Left kidney (tissue), 8 donors: ENCODE measurements around the gene VKORC1L1. TPM values are rescaled to one million over a fixed set of nuclear protein-coding genes. Genes with fewer than 3 reads are reported as not detected.
"Not testable (repeated sequence)": the region's sequence is repeated elsewhere in the genome, so short reads cannot be mapped to it uniquely, and the experiment has no call there.

Experiments
- DNase-seq: peaks from one replicate; pipeline ENCODE4 v3.0.0-alpha.2; 2013
- long read RNA-seq, 8 donors: transcript quantifications; one replicate each; lab custom pipeline, GENCODE V29; 2026
- polyA plus RNA-seq: library from polyadenylated mRNA; unstranded; fragments of 120-200 nt; gene quantifications from one replicate; pipeline ENCODE4 v1.2.1, GENCODE V29; 2013; ENCODE audit not compliant: insufficient read length

Gene VKORC1L1
- 30.5 TPM for polyA plus RNA-seq
- long read RNA-seq, donor 1, full-length matches to known transcripts: 20 of 20 reads
- long read RNA-seq, donor 1, partial matches to known transcripts: 0 of 20 reads
- long read RNA-seq, donor 1, other reads (novel, unspliced or antisense): 0 of 20 reads
- long read RNA-seq, donor 2, full-length matches to known transcripts: 16 of 16 reads
- long read RNA-seq, donor 2, partial matches to known transcripts: 0 of 16 reads
- long read RNA-seq, donor 2, other reads (novel, unspliced or antisense): 0 of 16 reads
- long read RNA-seq, donor 3, full-length matches to known transcripts: 17 of 17 reads
- long read RNA-seq, donor 3, partial matches to known transcripts: 0 of 17 reads
- long read RNA-seq, donor 3, other reads (novel, unspliced or antisense): 0 of 17 reads
- long read RNA-seq, donor 4, partial matches to known transcripts: 0 of 2 reads
- long read RNA-seq, donor 4, other reads (novel, unspliced or antisense): 0 of 2 reads
- long read RNA-seq, donor 5, full-length matches to known transcripts: 22 of 22 reads
- long read RNA-seq, donor 5, partial matches to known transcripts: 0 of 22 reads
- long read RNA-seq, donor 5, other reads (novel, unspliced or antisense): 0 of 22 reads
- long read RNA-seq, donor 6, full-length matches to known transcripts: 18 of 45 reads
- long read RNA-seq, donor 6, partial matches to known transcripts: 27 of 45 reads
- long read RNA-seq, donor 6, other reads (novel, unspliced or antisense): 0 of 45 reads
- long read RNA-seq, donor 7, full-length matches to known transcripts: 23 of 23 reads
- long read RNA-seq, donor 7, partial matches to known transcripts: 0 of 23 reads
- long read RNA-seq, donor 7, other reads (novel, unspliced or antisense): 0 of 23 reads
- long read RNA-seq, donor 8, full-length matches to known transcripts: 6 of 6 reads
- long read RNA-seq, donor 8, partial matches to known transcripts: 0 of 6 reads
- long read RNA-seq, donor 8, other reads (novel, unspliced or antisense): 0 of 6 reads

- peak; percentile 90 for DNase-seq
These were observed at the start of gene VKORC1L1 for GRCh38 chr7:65872776-65873581. Gene VKORC1L1 (plus strand): TSS chr7:65873074. CDS start chr7:65873372, 298 bp downstream.

DNA sequence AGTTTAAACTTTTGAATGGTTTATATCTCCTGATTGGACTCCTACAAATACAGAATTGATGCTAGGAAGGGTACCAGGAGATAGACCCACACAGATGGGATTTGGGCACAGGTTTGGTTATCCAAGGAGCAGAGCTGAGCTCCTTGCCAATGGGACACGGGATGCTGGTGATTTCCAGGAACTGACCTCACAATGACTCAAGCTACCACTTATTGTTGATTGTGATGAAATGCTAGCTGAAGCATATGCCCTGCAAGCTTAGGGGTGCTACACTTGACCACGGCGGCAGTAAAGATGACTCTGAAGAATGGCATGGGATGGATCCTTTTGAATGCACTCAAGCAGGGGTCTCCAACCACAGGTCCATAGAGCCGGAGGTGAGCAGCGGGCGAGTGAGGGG, 45.5 kb upstream of the VKORC1L1 start:
- no peak for DNase-seq

DNA sequence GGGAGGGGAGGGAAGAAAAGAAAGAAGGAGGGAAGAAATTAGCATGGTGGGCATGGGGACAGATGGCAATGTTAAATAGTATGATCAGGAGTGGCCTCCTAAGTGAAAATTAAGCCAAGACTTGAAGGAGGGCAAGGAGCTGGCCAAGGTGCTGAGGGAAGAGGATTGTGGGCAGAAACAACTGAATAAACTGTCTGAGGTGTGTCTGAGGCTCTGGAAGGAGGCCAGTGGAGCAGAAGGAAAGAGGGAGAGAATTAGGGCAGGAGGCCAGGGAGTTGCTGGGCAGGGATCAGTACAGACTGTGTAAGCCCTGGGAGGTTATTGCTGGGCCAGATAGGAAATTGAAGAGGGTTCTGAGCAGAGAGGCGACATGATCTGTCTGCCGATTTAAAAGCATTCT, 40.6 kb upstream of the VKORC1L1 start:
- DNase-seq: peak; percentile 26

DNA sequence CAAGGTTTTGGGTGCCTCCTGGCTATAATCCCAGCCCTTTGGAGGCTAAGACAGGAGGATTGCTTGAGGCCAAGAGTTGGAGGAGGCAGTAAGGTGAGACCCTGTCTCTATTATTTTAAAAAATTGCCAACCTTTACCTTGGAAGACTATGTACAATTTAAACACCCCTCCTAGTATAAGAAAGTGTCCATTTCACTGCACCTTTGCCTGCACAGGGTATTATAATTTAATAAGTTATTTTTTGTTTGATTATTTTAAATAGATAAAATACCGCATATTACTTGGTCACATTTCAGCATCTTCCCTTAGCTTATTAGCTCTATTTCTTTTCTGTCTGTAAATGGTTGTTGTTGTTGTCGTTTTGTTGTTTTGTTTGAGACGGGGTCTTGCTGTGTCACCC, 36.2 kb upstream of the VKORC1L1 start:
- DNase-seq: not testable (repeated sequence)

DNA sequence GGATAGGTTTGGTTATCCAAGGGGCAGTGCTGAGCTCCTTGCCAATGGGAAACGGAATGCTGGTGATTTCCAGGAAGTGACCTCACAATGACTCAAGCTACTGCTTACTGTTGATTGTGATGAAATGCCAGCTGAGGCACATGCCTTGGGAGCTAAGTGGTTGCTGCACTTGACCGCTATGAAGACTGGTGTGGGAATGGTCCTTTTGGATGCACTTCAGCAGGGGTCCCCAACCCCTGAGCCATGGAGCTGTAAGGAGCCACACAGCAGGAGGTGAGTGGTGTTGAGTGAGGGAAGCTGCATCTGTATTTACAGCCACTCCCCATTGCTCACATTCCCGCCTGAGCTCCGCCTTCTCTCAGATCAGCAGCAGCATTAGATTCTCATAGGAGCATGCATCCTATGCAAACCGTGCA, 35.3 kb upstream of the VKORC1L1 start:
- not testable (repeated sequence) for DNase-seq

DNA sequence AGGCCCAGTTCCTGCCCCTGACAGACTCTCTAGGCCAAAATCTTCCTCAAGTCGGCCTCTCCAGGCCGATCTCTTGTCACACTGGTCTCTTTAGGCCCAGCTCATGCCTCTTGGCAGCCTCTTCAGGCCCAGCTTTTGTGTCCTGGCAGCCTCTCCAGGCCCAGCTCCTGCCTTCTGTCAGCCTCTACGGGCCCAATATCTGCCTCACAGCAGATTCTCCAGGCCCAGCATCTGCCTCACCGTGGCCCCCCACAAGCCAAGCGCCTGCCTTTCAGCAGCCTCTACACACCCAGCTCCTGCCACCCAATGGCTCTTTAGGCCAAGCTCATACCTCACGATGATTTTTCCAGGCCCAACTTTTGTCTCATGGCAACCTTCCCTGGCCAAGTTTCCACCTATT, 33.0 kb upstream of the VKORC1L1 start:
- no peak for DNase-seq

- peak; percentile 3 for DNase-seq
These were observed 32.4 kb upstream of the VKORC1L1 start for GRCh38 chr7:65840446-65840845.

- not testable (repeated sequence) for DNase-seq
These were observed 29.3 kb upstream of the VKORC1L1 start for GRCh38 chr7:65843616-65844015.

DNA sequence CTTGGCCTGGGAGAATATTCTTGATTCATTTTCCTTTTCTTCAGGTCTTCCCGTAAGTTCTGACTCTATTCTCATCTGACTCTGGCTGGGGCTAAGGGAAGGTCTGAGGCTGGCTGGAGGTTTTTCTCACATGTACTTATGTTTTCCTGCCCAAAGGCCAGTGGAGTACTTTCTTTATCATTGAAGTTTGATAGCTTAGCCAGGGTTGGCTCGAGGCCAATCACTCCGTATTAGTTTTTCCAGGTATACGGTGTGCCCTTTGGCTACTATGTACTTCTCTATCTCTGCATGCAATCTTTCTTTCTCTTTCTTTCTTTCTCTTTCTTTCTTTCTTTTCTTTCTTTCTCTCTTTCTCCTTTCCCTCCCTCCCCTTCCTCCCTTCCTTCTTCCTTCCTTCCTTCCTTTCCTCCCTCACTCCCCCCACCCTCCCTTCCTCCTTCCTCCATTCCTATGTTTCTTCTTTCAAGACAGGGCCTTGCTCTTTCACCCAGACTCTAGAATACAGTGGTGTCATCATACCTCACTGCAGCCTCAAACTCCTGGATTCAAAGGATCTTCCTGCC, 26.8 kb upstream of the VKORC1L1 start:
- no peak for DNase-seq

- not testable (repeated sequence) for DNase-seq
These were observed 19.4 kb upstream of the VKORC1L1 start for GRCh38 chr7:65853426-65853825.

- DNase-seq: not testable (repeated sequence)
These were observed 19.0 kb upstream of the VKORC1L1 start for GRCh38 chr7:65853892-65854291.

DNA sequence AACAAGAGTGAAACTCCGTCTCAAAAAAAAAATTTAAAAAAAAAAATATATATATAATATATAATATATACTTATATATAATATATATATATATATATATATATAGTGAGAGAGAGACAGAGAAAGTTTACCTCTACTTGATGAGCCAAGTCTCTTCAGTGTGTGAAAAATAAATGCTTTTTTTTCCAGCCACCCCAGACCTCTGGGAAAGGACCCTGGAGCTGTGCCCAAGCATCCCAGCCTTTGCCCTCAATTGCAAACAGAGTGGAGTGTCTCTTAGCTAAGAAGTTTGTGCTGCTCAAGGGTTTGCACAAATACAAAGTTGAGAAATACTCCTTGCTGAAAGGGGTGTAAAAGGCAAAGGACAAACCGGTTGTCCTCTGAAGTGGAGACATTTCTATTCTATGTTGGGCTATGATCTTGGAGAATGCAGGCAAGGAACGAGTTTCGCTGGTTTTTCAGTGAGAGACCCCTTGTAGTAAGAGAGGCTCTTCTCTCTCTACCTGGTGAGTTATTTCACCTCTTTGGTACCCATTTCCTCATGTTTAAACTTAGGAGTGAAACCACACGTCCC, 15.5 kb upstream of the VKORC1L1 start:
- DNase-seq: not testable (repeated sequence)

DNA sequence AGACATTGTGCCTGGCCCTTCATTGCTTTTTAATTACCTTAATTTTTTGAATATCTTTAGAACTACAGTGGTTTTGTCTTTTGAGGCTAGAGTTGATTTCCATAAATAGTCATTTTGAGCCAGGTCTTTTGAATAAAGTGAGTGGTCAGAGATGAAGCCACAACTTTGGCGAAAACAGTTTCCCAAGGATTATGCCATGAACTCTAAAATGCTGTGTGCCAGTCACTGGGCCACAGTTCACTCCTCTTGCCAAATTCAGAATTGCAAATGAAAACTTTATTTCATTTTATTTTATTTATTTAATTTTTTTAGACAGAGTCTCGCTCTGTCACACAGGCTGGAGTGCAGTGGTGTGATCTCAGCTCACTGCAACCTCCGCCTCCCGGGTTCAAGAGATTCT, 14.2 kb upstream of the VKORC1L1 start:
- DNase-seq: not testable (repeated sequence)

- not testable (repeated sequence) for DNase-seq
These were observed 6.6 kb upstream of the VKORC1L1 start for GRCh38 chr7:65866244-65866643.

DNA sequence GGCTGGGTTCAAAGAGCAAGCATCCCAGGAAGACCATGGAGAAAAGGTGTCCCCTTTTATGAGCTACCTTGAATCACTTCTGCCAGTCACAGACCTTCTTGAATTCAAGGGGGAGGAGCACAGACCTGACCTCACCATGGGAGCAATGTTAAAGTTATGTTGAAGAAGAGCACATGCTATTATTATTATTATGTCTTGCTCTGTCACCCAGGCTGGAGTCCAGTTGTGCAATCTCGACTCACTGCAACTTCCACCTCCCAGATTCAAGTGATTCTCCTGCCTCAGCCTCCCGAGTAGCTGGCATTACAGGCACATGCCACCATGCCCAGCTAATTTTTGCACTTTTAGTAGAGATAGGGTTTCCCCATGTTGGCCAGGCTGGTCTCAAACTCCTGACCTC, 5.2 kb upstream of the VKORC1L1 start:
- DNase-seq: not testable (repeated sequence)

DNA sequence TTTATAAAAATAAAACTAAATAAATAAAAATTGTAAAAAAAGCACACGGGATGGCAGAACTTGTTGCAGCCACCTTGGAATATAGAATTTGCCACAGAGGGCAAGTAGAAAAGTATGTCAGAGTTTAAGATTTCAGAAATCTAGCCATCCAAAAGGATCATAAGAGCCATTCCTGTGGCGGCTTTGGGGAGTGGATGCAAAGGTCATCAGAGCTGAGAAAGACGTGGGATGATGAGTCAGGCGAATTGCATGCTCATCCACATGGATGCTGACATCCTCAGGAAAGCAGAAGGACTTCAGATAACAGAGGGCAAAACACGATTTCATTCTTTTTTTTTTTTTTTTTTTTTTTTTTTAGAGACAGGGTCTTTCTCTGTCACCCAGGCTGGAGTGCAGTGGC, 3.6 kb upstream of the VKORC1L1 start:
- not testable (repeated sequence) for DNase-seq

- not testable (repeated sequence) for DNase-seq
These were observed 1.4 kb upstream of the VKORC1L1 start for GRCh38 chr7:65871451-65871850.

GRCh38 chr7:65873582-65874193, 814 bp downstream of the VKORC1L1 start:
- not testable (repeated sequence) for DNase-seq

DNA sequence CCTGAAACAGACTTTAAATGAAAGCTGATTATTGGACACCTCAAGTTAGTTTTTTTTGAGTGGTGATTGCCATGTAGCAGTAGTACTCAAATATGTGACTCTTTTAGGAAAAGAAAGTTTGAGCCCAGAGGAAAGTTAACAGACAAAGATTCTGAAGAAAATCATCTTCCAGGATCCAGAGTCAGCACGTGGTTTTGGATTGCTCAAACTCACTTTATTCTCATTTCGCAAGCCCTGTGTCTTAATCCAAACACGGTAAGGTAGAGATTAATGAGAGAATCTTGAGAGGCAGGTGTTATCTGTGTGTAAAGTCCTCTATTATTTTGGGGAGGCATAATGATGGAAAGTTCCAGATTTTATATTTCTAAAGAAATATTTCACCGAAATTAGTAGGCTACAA, 2.8 kb downstream of the VKORC1L1 start:
- not testable (repeated sequence) for DNase-seq
